ENCODE measurements around the gene TRAPPC13.

The TRAPPC13 gene

DNA sequence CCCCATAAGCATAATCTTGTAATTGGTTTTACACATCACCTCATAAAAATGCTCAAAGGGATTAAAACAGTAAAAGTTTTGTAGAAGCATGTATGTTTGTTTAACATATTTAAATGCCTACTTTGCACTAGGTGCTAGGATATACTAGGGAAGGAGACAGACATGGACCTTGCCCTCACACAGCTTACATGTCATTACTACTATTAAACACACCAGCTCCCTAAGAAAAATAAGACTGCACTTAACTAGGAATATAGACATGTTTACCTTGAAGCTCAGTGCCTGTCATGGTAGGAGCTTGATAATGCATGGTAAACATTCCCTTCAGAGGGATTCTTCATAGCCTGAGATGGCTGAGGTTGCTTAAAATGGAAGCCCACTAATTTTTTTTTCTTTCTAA, 6.2 kb downstream of the TRAPPC13 start:
- Histone ChIP-seq H3K4me1 (ENCODE audit: insufficient read depth, low read length) (peaks cover 21% of the 10 kb centered on the region), H3K79me2 (ENCODE audit: insufficient read depth, low read length) (peaks cover 61% of the 10 kb centered on the region), H3K27ac (ENCODE audit: low read length) (no peak overlapping the region), H3K27me3 (ENCODE audit: insufficient read depth, low read length, poor library complexity) (no peaks in the 10 kb centered on the region), H3K4me2 (ENCODE audit: insufficient read depth, low read length) (no peak overlapping the region), H3K9me3 (ENCODE audit: insufficient read depth, low read length, severe bottlenecking) (no peaks in the 10 kb centered on the region), H3K36me3 (ENCODE audit: insufficient read depth, low read length) (peaks cover 20% of the 10 kb centered on the region), H4K20me1 (ENCODE audit: insufficient read depth, low read length) (no peaks in the 10 kb centered on the region), H3K4me3 (ENCODE audit: low read depth in 1 of 2, low read length in 2 of 2) (no peak overlapping the region), H3K9ac (ENCODE audit: low read depth, low read length) (no peak overlapping the region), H2AFZ (ENCODE audit: low read depth, low read length) (no peak overlapping the region)
- DNase-seq (no peak), ATAC-seq (ENCODE audit: insufficient read depth, low read depth) (no peak)
- no peak for TF ChIP-seq EZH2 (IDR thresholded peaks at IDR 0.05; ENCODE audit: borderline replicate concordance, low read depth, low read length, severe bottlenecking)
- TF ChIP-seq, protein P1, sequence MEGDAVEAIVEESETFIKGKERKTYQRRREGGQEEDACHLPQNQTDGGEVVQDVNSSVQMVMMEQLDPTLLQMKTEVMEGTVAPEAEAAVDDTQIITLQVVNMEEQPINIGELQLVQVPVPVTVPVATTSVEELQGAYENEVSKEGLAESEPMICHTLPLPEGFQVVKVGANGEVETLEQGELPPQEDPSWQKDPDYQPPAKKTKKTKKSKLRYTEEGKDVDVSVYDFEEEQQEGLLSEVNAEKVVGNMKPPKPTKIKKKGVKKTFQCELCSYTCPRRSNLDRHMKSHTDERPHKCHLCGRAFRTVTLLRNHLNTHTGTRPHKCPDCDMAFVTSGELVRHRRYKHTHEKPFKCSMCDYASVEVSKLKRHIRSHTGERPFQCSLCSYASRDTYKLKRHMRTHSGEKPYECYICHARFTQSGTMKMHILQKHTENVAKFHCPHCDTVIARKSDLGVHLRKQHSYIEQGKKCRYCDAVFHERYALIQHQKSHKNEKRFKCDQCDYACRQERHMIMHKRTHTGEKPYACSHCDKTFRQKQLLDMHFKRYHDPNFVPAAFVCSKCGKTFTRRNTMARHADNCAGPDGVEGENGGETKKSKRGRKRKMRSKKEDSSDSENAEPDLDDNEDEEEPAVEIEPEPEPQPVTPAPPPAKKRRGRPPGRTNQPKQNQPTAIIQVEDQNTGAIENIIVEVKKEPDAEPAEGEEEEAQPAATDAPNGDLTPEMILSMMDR (IDR thresholded peaks at IDR 0.05; ENCODE audit: borderline replicate concordance, extremely low read depth, low read length, poor library complexity, severe bottlenecking), result no peak

DNA sequence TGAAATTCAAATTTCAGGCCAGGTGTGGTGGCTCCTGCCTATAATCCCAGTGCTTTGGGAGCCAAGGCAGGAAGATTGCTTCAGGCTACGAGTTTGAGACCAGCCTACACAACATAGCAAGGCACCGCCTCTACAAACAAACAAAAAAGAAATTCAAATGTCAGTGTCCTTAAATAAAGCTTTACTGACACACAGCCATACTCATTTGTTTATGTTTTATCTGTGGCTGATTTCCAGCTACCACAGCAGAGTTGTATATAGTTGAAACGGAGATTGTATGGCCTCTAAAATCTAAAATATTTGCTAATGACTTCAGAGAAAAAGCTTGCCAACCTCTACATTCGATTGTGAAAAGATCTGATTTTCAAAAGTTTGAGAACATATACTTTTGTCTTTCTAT, 15.4 kb downstream of the TRAPPC13 start:
- no peak for DNase-seq
- no peaks in the 10 kb centered on the region for H3K27me3 ChIP-seq (ENCODE audit: insufficient read depth, low read length, poor library complexity)
- H3K4me2 ChIP-seq (ENCODE audit: insufficient read depth, low read length), result no peak overlapping the region
- TF ChIP-seq, protein P1 (IDR thresholded peaks at IDR 0.05; ENCODE audit: borderline replicate concordance, extremely low read depth, low read length, poor library complexity, severe bottlenecking), result no peak
- no peak for TF ChIP-seq EZH2 (IDR thresholded peaks at IDR 0.05; ENCODE audit: borderline replicate concordance, low read depth, low read length, severe bottlenecking)
- no peaks in the 10 kb centered on the region for H3K9me3 ChIP-seq (ENCODE audit: insufficient read depth, low read length, severe bottlenecking)
- no peaks in the 10 kb centered on the region for H3K4me1 ChIP-seq (ENCODE audit: insufficient read depth, low read length)
- no peaks in the 10 kb centered on the region for H4K20me1 ChIP-seq (ENCODE audit: insufficient read depth, low read length)
- ATAC-seq (ENCODE audit: insufficient read depth, low read depth), result no peak
- H3K27ac ChIP-seq (ENCODE audit: low read length), result no peak overlapping the region
- H2AFZ ChIP-seq (ENCODE audit: low read depth, low read length), result no peak overlapping the region
- H3K9ac ChIP-seq (ENCODE audit: low read depth, low read length), result no peak overlapping the region
- H3K36me3 ChIP-seq (ENCODE audit: insufficient read depth, low read length), result peaks cover 48% of the 10 kb centered on the region
- no peaks in the 10 kb centered on the region for H3K79me2 ChIP-seq (ENCODE audit: insufficient read depth, low read length)
- H3K4me3 ChIP-seq (ENCODE audit: low read depth in 1 of 2, low read length in 2 of 2), result no peak overlapping the region

DNA sequence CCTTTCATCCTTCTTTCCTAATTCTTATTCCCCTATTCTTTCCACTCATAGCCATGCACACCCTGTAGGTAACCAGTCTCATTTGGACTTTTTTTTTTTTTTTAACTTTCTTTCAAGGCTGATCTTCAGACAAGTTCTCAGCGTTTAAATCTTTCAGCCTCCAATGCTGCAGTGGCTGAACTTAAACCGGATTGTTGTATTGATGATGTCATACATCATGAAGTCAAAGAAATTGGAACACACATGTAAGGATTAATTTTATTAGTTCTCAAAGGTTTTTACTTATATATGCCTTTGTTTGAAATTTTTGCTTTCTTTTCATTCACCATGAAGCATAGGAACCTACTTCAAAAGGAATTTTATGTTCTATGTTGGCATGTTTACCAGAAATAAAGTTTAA, 22.1 kb downstream of the TRAPPC13 start:
- no peak for DNase-seq
- no peak for ATAC-seq (ENCODE audit: insufficient read depth, low read depth)
- Histone ChIP-seq H3K4me1 (ENCODE audit: insufficient read depth, low read length) (no peaks in the 10 kb centered on the region), H3K27me3 (ENCODE audit: insufficient read depth, low read length, poor library complexity) (no peaks in the 10 kb centered on the region), H2AFZ (ENCODE audit: low read depth, low read length) (no peak overlapping the region), H3K4me2 (ENCODE audit: insufficient read depth, low read length) (no peak overlapping the region), H3K9ac (ENCODE audit: low read depth, low read length) (no peak overlapping the region), H3K27ac (ENCODE audit: low read length) (no peak overlapping the region), H4K20me1 (ENCODE audit: insufficient read depth, low read length) (no peaks in the 10 kb centered on the region), H3K4me3 (ENCODE audit: low read depth in 1 of 2, low read length in 2 of 2) (no peak overlapping the region), H3K36me3 (ENCODE audit: insufficient read depth, low read length) (peaks cover 10% of the 10 kb centered on the region; the same call in 1 of the 2 replicates), H3K79me2 (ENCODE audit: insufficient read depth, low read length) (no peaks in the 10 kb centered on the region), H3K9me3 (ENCODE audit: insufficient read depth, low read length, severe bottlenecking) (no peaks in the 10 kb centered on the region)
- no peak for TF ChIP-seq EZH2 (IDR thresholded peaks at IDR 0.05; ENCODE audit: borderline replicate concordance, low read depth, low read length, severe bottlenecking)
- TF ChIP-seq, protein P1 (IDR thresholded peaks at IDR 0.05; ENCODE audit: borderline replicate concordance, extremely low read depth, low read length, poor library complexity, severe bottlenecking), result no peak

DNA sequence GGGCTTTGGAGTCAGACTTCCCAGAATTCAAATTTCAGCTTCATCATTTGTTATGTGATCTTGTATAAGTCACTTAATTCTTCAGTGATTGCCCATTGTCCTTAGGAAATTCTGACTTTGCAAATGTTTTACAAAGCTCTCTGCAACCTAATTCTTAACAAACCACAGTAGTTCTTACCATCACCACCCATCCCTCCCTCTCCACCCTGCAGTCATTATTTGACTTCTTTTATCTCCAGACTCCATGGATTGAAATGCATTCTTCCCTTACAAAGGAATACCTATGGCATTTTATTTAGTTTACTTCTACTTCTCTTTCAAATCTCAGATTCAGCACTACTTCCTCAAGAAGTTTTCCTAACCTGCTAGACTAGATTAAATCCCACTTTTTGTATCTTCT, 23.1 kb downstream of the TRAPPC13 start:
- ATAC-seq (ENCODE audit: insufficient read depth, low read depth) (no peak), DNase-seq (no peak)
- Histone ChIP-seq H3K4me1 (ENCODE audit: insufficient read depth, low read length) (no peaks in the 10 kb centered on the region), H2AFZ (ENCODE audit: low read depth, low read length) (no peak overlapping the region), H3K4me2 (ENCODE audit: insufficient read depth, low read length) (no peak overlapping the region), H3K9me3 (ENCODE audit: insufficient read depth, low read length, severe bottlenecking) (no peaks in the 10 kb centered on the region), H3K4me3 (ENCODE audit: low read depth in 1 of 2, low read length in 2 of 2) (no peak overlapping the region), H3K27ac (ENCODE audit: low read length) (no peak overlapping the region), H3K27me3 (ENCODE audit: insufficient read depth, low read length, poor library complexity) (no peaks in the 10 kb centered on the region), H3K9ac (ENCODE audit: low read depth, low read length) (no peak overlapping the region), H3K36me3 (ENCODE audit: insufficient read depth, low read length) (peaks cover 10% of the 10 kb centered on the region; the same call in 1 of the 2 replicates), H4K20me1 (ENCODE audit: insufficient read depth, low read length) (no peaks in the 10 kb centered on the region), H3K79me2 (ENCODE audit: insufficient read depth, low read length) (no peaks in the 10 kb centered on the region)
- TF ChIP-seq, protein P1 (IDR thresholded peaks at IDR 0.05; ENCODE audit: borderline replicate concordance, extremely low read depth, low read length, poor library complexity, severe bottlenecking), result no peak
- no peak for TF ChIP-seq EZH2 (IDR thresholded peaks at IDR 0.05; ENCODE audit: borderline replicate concordance, low read depth, low read length, severe bottlenecking)
